Hepatocyte (in vitro differentiated cells): Measurements from ENCODE around the gene CNTN4. TPM values are rescaled to one million over a fixed set of nuclear protein-coding genes. Genes with fewer than 3 reads are reported as not detected.

ENCODE experiments used
- DNase-seq: peaks from one replicate; pipeline ENCODE4 v3.0.0-alpha.2; 2016; ENCODE audit warnings: low spot score
- H2AFZ ChIP-seq: fragments of 200-600 bp; sonication (generic); 2 replicates; pipeline ENCODE4 v1.6.0; 2016; ENCODE audit warnings: antibody characterized with exemption, mild to moderate bottlenecking
- H3K27ac ChIP-seq: fragments of 200-600 bp; sonication (generic); 2 replicates; pipeline ENCODE4 v1.5.1; 2016; ENCODE audit warnings: mild to moderate bottlenecking
- H3K27me3 ChIP-seq: fragments of 200-600 bp; sonication (generic); 2 replicates; pipeline ENCODE4 v1.6.1; 2016
- H3K36me3 ChIP-seq: fragments of 200-600 bp; sonication (generic); replicated peaks from 2 replicates; pipeline ENCODE4 v1.5.1; 2016; ENCODE audit warnings: low read depth; ENCODE audit not compliant: insufficient read depth
- H3K4me1 ChIP-seq: fragments of 200-600 bp; sonication (generic); 2 replicates; pipeline ENCODE4 v1.5.1; 2016; ENCODE audit warnings: mild to moderate bottlenecking, moderate library complexity; ENCODE audit not compliant: insufficient read depth
- H3K4me2 ChIP-seq: fragments of 200-600 bp; sonication (generic); 2 replicates; pipeline ENCODE4 v1.6.0; 2016
- H3K4me3 ChIP-seq: fragments of 200-600 bp; sonication (generic); 2 replicates; pipeline ENCODE4 v1.5.1; 2016; ENCODE audit warnings: mild to moderate bottlenecking
- H3K79me2 ChIP-seq: fragments of 200-600 bp; sonication (generic); 2 replicates; pipeline ENCODE4 v1.6.0; 2017; ENCODE audit warnings: mild to moderate bottlenecking
- H3K9me2 ChIP-seq: fragments of 200-600 bp; sonication (generic); replicated peaks from 2 replicates; pipeline ENCODE4 v1.6.0; 2017; ENCODE audit warnings: mild to moderate bottlenecking; ENCODE audit not compliant: insufficient read depth
- H3K9me3 ChIP-seq: fragments of 200-600 bp; sonication (generic); 2 replicates; pipeline ENCODE4 v1.5.1; 2016; ENCODE audit warnings: low read depth, mild to moderate bottlenecking
- H4K20me1 ChIP-seq: fragments of 200-600 bp; sonication (generic); 2 replicates; pipeline ENCODE4 v1.6.0; 2016; ENCODE audit warnings: mild to moderate bottlenecking; ENCODE audit not compliant: insufficient read depth, poor library complexity, severe bottlenecking
- EZH2 ChIP-seq: fragments of 200-600 bp; sonication (generic); IDR thresholded peaks from 2 replicates; pipeline ENCODE4 v1.6.1; 2016; ENCODE audit warnings: antibody characterized with exemption, mild to moderate bottlenecking, borderline replicate concordance
- EZH2phosphoT487 ChIP-seq: fragments of 200-600 bp; sonication (generic); IDR thresholded peaks from one replicate; pipeline ENCODE4 v1.6.1; 2018; ENCODE audit warnings: antibody characterized with exemption, mild to moderate bottlenecking, low read depth, moderate library complexity; ENCODE audit not compliant: unreplicated experiment, severe bottlenecking
- WGBS: methylation state at CpG from one replicate; pipeline ENCODE4 v1.1.6; 2016; ENCODE audit warnings: low lambda C conversion rate; ENCODE audit errors: missing lambda C conversion rate; 5-methylcytosine and 5-hydroxymethylcytosine counted together
- polyA plus RNA-seq: library from polyadenylated mRNA; unstranded; fragments of >200 nt; fragmentation: Nextera tagmentation; extraction: Ambion mirVana; gene quantifications from 2 replicates; pipeline ENCODE4 v1.2.1, GENCODE V29; 2016
- total RNA-seq: library from RNA; depleted of rRNA; stranded (reverse); fragments of >200 nt; gene quantifications from 2 replicates; pipeline ENCODE4 v1.2.3, GENCODE V29; 2014
- TF ChIP-seq, protein P1 (sequence below): fragments of 200-600 bp; sonication (generic); IDR thresholded peaks from 2 replicates; pipeline ENCODE4 v1.5.1; 2016; ENCODE audit warnings: antibody characterized with exemption, mild to moderate bottlenecking; ENCODE audit not compliant: poor library complexity

The CNTN4 gene
- total and polyA plus RNA-seq, 2 experiments from 2014 or later = 17.6 to 30.3 TPM

DNA sequence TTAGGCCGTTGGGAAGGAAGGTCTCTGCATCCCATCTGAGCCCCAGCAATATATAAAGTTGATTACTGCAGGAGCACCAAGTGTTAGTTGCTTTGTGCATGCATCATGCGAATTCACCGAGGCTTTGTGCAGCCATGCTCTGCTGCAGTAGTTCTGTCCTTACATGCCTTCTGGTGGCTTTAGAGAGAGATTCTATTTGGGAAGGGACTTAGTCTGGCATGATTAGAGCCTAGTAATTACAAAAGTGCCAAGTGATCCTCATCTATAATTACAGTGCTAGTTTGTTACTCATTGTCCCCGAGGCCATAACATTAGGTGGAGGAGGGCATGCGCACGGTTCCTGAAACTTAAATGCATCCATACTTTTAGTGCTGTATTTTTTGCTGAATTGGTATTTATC is 353.6 kb downstream of the CNTN4 start:
- H3K4me3 ChIP-seq = no peak overlapping the region
- no peaks in the 10 kb centered on the region for H3K36me3 ChIP-seq
- TF ChIP-seq, protein P1, sequence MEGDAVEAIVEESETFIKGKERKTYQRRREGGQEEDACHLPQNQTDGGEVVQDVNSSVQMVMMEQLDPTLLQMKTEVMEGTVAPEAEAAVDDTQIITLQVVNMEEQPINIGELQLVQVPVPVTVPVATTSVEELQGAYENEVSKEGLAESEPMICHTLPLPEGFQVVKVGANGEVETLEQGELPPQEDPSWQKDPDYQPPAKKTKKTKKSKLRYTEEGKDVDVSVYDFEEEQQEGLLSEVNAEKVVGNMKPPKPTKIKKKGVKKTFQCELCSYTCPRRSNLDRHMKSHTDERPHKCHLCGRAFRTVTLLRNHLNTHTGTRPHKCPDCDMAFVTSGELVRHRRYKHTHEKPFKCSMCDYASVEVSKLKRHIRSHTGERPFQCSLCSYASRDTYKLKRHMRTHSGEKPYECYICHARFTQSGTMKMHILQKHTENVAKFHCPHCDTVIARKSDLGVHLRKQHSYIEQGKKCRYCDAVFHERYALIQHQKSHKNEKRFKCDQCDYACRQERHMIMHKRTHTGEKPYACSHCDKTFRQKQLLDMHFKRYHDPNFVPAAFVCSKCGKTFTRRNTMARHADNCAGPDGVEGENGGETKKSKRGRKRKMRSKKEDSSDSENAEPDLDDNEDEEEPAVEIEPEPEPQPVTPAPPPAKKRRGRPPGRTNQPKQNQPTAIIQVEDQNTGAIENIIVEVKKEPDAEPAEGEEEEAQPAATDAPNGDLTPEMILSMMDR = no peak
- no peak for TF ChIP-seq EZH2
- H3K9me3 ChIP-seq = no peaks in the 10 kb centered on the region
- WGBS = 40% methylated on average over 6 of the region's 6 CpGs
- H2AFZ ChIP-seq = no peak overlapping the region
- no peaks in the 10 kb centered on the region for H3K9me2 ChIP-seq
- H4K20me1 ChIP-seq = no peaks in the 10 kb centered on the region
- no peaks in the 10 kb centered on the region for H3K4me1 ChIP-seq
- no peak overlapping the region for H3K27ac ChIP-seq
- H3K79me2 ChIP-seq = no peaks in the 10 kb centered on the region
- H3K27me3 ChIP-seq = no peaks in the 10 kb centered on the region
- H3K4me2 ChIP-seq = no peak overlapping the region
- DNase-seq = no peak

DNA sequence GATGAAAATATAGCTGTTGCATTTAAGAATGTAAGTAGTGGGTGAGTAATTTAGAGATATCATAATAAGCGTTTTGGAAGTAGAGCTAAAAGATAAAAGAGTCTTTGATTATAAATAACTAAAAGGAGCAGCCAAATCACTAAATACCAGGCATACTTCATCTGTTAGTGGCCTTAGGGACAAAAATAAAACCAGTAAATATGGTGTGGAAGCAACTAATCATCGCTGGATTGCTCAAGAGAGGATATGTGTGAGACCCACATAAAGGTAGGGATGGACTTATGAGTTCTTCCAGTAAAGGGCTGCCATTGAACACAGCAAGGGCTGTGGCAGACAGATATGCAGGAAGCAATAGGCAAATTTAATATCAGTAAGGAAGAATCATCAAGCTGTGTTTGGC is 356.2 kb downstream of the CNTN4 start:
- H3K4me2 ChIP-seq = no peak overlapping the region
- H3K27me3 ChIP-seq = no peaks in the 10 kb centered on the region
- no peak overlapping the region for H3K27ac ChIP-seq
- DNase-seq = no peak
- no peaks in the 10 kb centered on the region for H3K9me3 ChIP-seq
- no peaks in the 10 kb centered on the region for H3K4me1 ChIP-seq
- H3K36me3 ChIP-seq = no peaks in the 10 kb centered on the region
- H2AFZ ChIP-seq = no peak overlapping the region
- no peak overlapping the region for H3K4me3 ChIP-seq
- WGBS = 75% methylated on average over 2 of the region's 2 CpGs
- no peaks in the 10 kb centered on the region for H3K9me2 ChIP-seq
- TF ChIP-seq, protein P1 = no peak
- TF ChIP-seq EZH2 = no peak
- no peak for TF ChIP-seq EZH2phosphoT487
- H4K20me1 ChIP-seq = no peaks in the 10 kb centered on the region
- H3K79me2 ChIP-seq = no peaks in the 10 kb centered on the region

DNA sequence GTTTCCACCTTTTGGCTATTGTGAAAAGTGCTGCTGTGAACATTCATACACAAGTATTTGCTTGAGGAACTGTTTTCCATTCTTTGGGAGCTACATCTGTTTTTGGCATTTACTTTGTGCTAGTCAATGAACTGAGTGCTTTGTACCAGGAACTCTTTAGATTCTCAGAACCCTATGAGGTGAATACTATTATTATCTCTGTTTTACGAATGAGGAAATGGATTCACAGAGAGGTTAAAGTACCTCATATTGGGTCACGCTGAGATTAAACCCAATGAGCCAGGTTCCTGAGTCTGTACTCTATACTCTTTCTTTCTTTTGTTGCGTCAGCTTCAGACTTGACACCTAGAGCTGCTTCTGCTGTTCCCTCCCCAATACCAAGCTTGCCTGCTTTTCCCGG is 358.1 kb downstream of the CNTN4 start:
- H3K4me3 ChIP-seq = no peak overlapping the region
- no peaks in the 10 kb centered on the region for H3K79me2 ChIP-seq
- no peaks in the 10 kb centered on the region for H3K4me1 ChIP-seq
- 89% methylated on average over 4 of the region's 4 CpGs for WGBS
- H3K36me3 ChIP-seq = no peaks in the 10 kb centered on the region
- H2AFZ ChIP-seq = no peak overlapping the region
- H3K27ac ChIP-seq = no peak overlapping the region
- TF ChIP-seq EZH2 (no peak), EZH2phosphoT487 (no peak)
- TF ChIP-seq, protein P1 = no peak
- no peaks in the 10 kb centered on the region for H3K9me2 ChIP-seq
- no peaks in the 10 kb centered on the region for H4K20me1 ChIP-seq
- no peaks in the 10 kb centered on the region for H3K27me3 ChIP-seq
- no peaks in the 10 kb centered on the region for H3K9me3 ChIP-seq
- DNase-seq = no peak
- H3K4me2 ChIP-seq = no peak overlapping the region

DNA sequence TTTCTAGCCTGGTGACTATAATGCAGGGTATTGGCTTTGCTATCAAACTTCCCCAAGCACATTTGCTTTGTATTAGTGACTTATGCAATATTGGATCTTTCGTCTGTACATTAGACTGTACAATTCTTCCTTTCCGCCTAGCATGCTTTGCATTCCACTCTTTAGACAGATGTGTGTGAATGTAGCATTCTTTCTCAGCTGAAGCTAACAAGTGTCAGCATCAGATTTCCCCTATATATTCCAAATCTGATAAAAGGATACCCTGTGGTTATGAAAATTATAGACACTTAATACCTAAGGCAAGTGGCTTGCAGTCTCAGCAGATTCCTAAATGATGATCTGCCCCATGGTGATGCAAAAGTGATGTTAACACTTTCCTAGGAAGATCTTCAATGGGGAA is 360.1 kb downstream of the CNTN4 start:
- no peak for DNase-seq
- H3K9me3 ChIP-seq = no peaks in the 10 kb centered on the region
- no peaks in the 10 kb centered on the region for H3K27me3 ChIP-seq
- no peak overlapping the region for H3K4me3 ChIP-seq
- TF ChIP-seq, protein P1 = no peak
- TF ChIP-seq EZH2 (no peak), EZH2phosphoT487 (no peak)
- no peaks in the 10 kb centered on the region for H3K4me1 ChIP-seq
- no peaks in the 10 kb centered on the region for H3K79me2 ChIP-seq
- no peak overlapping the region for H3K4me2 ChIP-seq
- H3K9me2 ChIP-seq = no peaks in the 10 kb centered on the region
- 61% methylated on average over 2 of the region's 2 CpGs for WGBS
- no peak overlapping the region for H3K27ac ChIP-seq
- H3K36me3 ChIP-seq = no peaks in the 10 kb centered on the region
- H4K20me1 ChIP-seq = no peaks in the 10 kb centered on the region
- H2AFZ ChIP-seq = no peak overlapping the region
